ENCODE measurements around the gene FRMD4A.

Gene FRMD4A

GRCh38 chr10:14325325-14325955 is 5.3 kb downstream of the FRMD4A start:
- Mint-ChIP-seq H3K27me3 (peaks cover 59% of the 10 kb centered on the region), H3K9me3 (no peaks in the 10 kb centered on the region), H3K27ac (no peak overlapping the region), H3K4me3 (no peak overlapping the region), H3K4me1 (no peaks in the 10 kb centered on the region)
- DNase-seq (peak; percentile 30 to 38), ATAC-seq (no peak)

- peaks cover 52% of the 10 kb centered on the region for H3K27me3 Mint-ChIP-seq
- H3K4me1 Mint-ChIP-seq, result no peaks in the 10 kb centered on the region
- H3K9me3 Mint-ChIP-seq, result no peaks in the 10 kb centered on the region
- no peak overlapping the region for H3K4me3 Mint-ChIP-seq
- ATAC-seq (no peak), DNase-seq (no peak)
- no peak overlapping the region for H3K27ac Mint-ChIP-seq
Observed at GRCh38 chr10:14322526-14323188, 8.1 kb downstream of the FRMD4A start.

GRCh38 chr10:14318007-14318406 is 12.7 kb downstream of the FRMD4A start:
- Mint-ChIP-seq H3K9me3 (peaks cover 0 to 3% of the 10 kb centered on the region in 2 donors), H3K27ac (no peak overlapping the region), H3K27me3 (peaks cover 67% of the 10 kb centered on the region), H3K4me1 (no peaks in the 10 kb centered on the region), H3K4me3 (no peak overlapping the region)
- ATAC-seq, result no peak
- DNase-seq, result no peak

GRCh38 chr10:14312014-14312413 is 18.7 kb downstream of the FRMD4A start:
- H3K4me3 Mint-ChIP-seq, result no peak overlapping the region
- no peak for ATAC-seq
- H3K4me1 Mint-ChIP-seq, result no peaks in the 10 kb centered on the region
- no peak for DNase-seq
- no peak overlapping the region for H3K27ac Mint-ChIP-seq
- peaks cover 56% of the 10 kb centered on the region for H3K27me3 Mint-ChIP-seq
- peaks cover 0 to 3% of the 10 kb centered on the region in 2 donors for H3K9me3 Mint-ChIP-seq

GRCh38 chr10:14311206-14311957 is 19.3 kb downstream of the FRMD4A start:
- Mint-ChIP-seq H3K4me3 (no peak overlapping the region), H3K4me1 (no peaks in the 10 kb centered on the region), H3K9me3 (peaks cover 0 to 3% of the 10 kb centered on the region in 2 donors), H3K27ac (peak overlapping the region in 1 of 2 donors; percentile 7), H3K27me3 (peaks cover 50% of the 10 kb centered on the region)
- no peak for ATAC-seq
- DNase-seq, result no peak

GRCh38 chr10:14309593-14309992 is 21.1 kb downstream of the FRMD4A start:
- no peak overlapping the region for H3K4me3 Mint-ChIP-seq
- H3K27me3 Mint-ChIP-seq, result peaks cover 33% of the 10 kb centered on the region
- no peak overlapping the region for H3K27ac Mint-ChIP-seq
- peaks cover 0 to under 1% of the 10 kb centered on the region in 2 donors for H3K9me3 Mint-ChIP-seq
- DNase-seq (no peak), ATAC-seq (no peak)
- no peaks in the 10 kb centered on the region for H3K4me1 Mint-ChIP-seq

- Mint-ChIP-seq H3K4me1 (no peaks in the 10 kb centered on the region), H3K4me3 (no peak overlapping the region), H3K9me3 (no peaks in the 10 kb centered on the region), H3K27ac (no peak overlapping the region), H3K27me3 (peaks cover 16% of the 10 kb centered on the region)
- DNase-seq (no peak), ATAC-seq (no peak)
Observed at GRCh38 chr10:14306190-14306589, 24.5 kb downstream of the FRMD4A start.

- H3K27me3 Mint-ChIP-seq, result no peaks in the 10 kb centered on the region
- H3K4me1 Mint-ChIP-seq, result no peaks in the 10 kb centered on the region
- H3K4me3 Mint-ChIP-seq, result no peak overlapping the region
Observed at GRCh38 chr10:14304046-14304445, 26.7 kb downstream of the FRMD4A start.

GRCh38 chr10:14302035-14302434 is 28.7 kb downstream of the FRMD4A start:
- Mint-ChIP-seq H3K27me3 (peaks cover 6% of the 10 kb centered on the region), H3K4me3 (no peak overlapping the region), H3K4me1 (no peaks in the 10 kb centered on the region), H3K27ac (no peak overlapping the region), H3K9me3 (no peaks in the 10 kb centered on the region)
- DNase-seq (no peak), ATAC-seq (no peak)

More at GRCh38 chr10:14304046-14304445, 26.7 kb downstream of the FRMD4A start:
- ATAC-seq (no peak), DNase-seq (no peak)
- Mint-ChIP-seq H3K27ac (no peak overlapping the region), H3K9me3 (no peaks in the 10 kb centered on the region)

GRCh38 chr10:14299556-14299955 is 31.2 kb downstream of the FRMD4A start:
- no peaks in the 10 kb centered on the region for H3K9me3 Mint-ChIP-seq
- ATAC-seq (no peak), DNase-seq (no peak)
- no peak overlapping the region for H3K27ac Mint-ChIP-seq
- H3K4me3 Mint-ChIP-seq, result no peak overlapping the region
- H3K27me3 Mint-ChIP-seq, result peaks cover 17% of the 10 kb centered on the region
- no peaks in the 10 kb centered on the region for H3K4me1 Mint-ChIP-seq

GRCh38 chr10:14296065-14296709 is 34.5 kb downstream of the FRMD4A start:
- Mint-ChIP-seq H3K27ac (peak overlapping the region in 1 of 2 donors; percentile 69), H3K27me3 (peaks cover 17% of the 10 kb centered on the region), H3K4me1 (no peaks in the 10 kb centered on the region), H3K9me3 (peaks cover 14 to 16% of the 10 kb centered on the region in 2 donors), H3K4me3 (no peak overlapping the region)
- no peak for DNase-seq
- no peak for ATAC-seq

GRCh38 chr10:14294347-14295059 is 36.2 kb downstream of the FRMD4A start:
- H3K4me3 Mint-ChIP-seq, result no peak overlapping the region
- H3K9me3 Mint-ChIP-seq, result peaks cover 16 to 17% of the 10 kb centered on the region in 2 donors
- ATAC-seq (no peak), DNase-seq (no peak)
- H3K4me1 Mint-ChIP-seq, result no peaks in the 10 kb centered on the region
- peaks cover 17% of the 10 kb centered on the region for H3K27me3 Mint-ChIP-seq
- no peak overlapping the region for H3K27ac Mint-ChIP-seq

- no peak overlapping the region for H3K4me3 Mint-ChIP-seq
- H3K27ac Mint-ChIP-seq, result no peak overlapping the region
- H3K9me3 Mint-ChIP-seq, result peaks cover 16 to 17% of the 10 kb centered on the region in 2 donors
- H3K27me3 Mint-ChIP-seq, result peaks cover 17% of the 10 kb centered on the region
- no peaks in the 10 kb centered on the region for H3K4me1 Mint-ChIP-seq
- DNase-seq (no peak), ATAC-seq (no peak)
Observed at GRCh38 chr10:14293526-14293925, 37.2 kb downstream of the FRMD4A start.

- Mint-ChIP-seq H3K27ac (no peak overlapping the region), H3K9me3 (peaks cover 17 to 23% of the 10 kb centered on the region in 2 donors), H3K4me3 (no peak overlapping the region), H3K27me3 (peaks cover 26% of the 10 kb centered on the region), H3K4me1 (no peaks in the 10 kb centered on the region)
- ATAC-seq (no peak), DNase-seq (no peak)
Observed at GRCh38 chr10:14291296-14291695, 39.4 kb downstream of the FRMD4A start.

GRCh38 chr10:14285941-14286560 is 44.7 kb downstream of the FRMD4A start:
- H3K4me1 Mint-ChIP-seq, result no peaks in the 10 kb centered on the region
- DNase-seq (no peak), ATAC-seq (no peak)
- peaks cover 5 to 7% of the 10 kb centered on the region in 2 donors for H3K9me3 Mint-ChIP-seq
- peaks cover 32% of the 10 kb centered on the region for H3K27me3 Mint-ChIP-seq
- H3K27ac Mint-ChIP-seq, result no peak overlapping the region
- H3K4me3 Mint-ChIP-seq, result no peak overlapping the region

All from stimulated activated naive CD8-positive, alpha-beta T cell treated with anti-CD3 and anti-CD28 coated beads, Interleukin-15, amount 100 ng/mL, for 72 hours (primary cell).